ENCODE results near the gene APP. TPM values are rescaled to one million over a fixed set of nuclear protein-coding genes. Genes with fewer than 3 reads are reported as not detected.

Gene APP
- total and polyA plus RNA-seq, 10 of the 15 experiments (the other 5 are each of a cell fraction or from before 2014, with no cell fraction given), result 8.8 to 94.9 (median 51.0) TPM

- TF ChIP-seq ZNF217 (IDR thresholded peaks at IDR 0.05) (no peak), POLR2A (IDR thresholded peaks at IDR 0.05; ENCODE audit: low read depth, low read length) (no peak), USF1 (IDR thresholded peaks at IDR 0.05; ENCODE audit: borderline replicate concordance, extremely low read length, insufficient read depth, low read depth, low read length) (no peak), RAD21 (IDR thresholded peaks at IDR 0.05; ENCODE audit: insufficient read depth, low read depth, low read length) (no peak), CUX1 (IDR thresholded peaks at IDR 0.05; ENCODE audit: insufficient replicate concordance, low read depth, low read length) (no peak), KDM1A (IDR thresholded peaks at IDR 0.05; ENCODE audit: borderline replicate concordance) (no peak), HSF1 (IDR thresholded peaks at IDR 0.05; ENCODE audit: low read depth, low read length) (no peak), TAF1 (IDR thresholded peaks at IDR 0.05; ENCODE audit: borderline replicate concordance, low read depth, low read length) (no peak), BMI1 (IDR thresholded peaks at IDR 0.05; ENCODE audit: borderline replicate concordance) (no peak)
Observed at GRCh38 chr21:26087223-26087918, 83.2 kb downstream of the APP start (continued).

Measured in GM12878 (cell line).